ENCODE measurements around the gene PMS2. TPM values are rescaled to one million over a fixed set of nuclear protein-coding genes. Genes with fewer than 3 reads are reported as not detected.
"Not testable (repeated sequence)": the region's sequence is repeated elsewhere in the genome, so short reads cannot be mapped to it uniquely, and the experiment has no call there.

PMS2 gene, protein sequence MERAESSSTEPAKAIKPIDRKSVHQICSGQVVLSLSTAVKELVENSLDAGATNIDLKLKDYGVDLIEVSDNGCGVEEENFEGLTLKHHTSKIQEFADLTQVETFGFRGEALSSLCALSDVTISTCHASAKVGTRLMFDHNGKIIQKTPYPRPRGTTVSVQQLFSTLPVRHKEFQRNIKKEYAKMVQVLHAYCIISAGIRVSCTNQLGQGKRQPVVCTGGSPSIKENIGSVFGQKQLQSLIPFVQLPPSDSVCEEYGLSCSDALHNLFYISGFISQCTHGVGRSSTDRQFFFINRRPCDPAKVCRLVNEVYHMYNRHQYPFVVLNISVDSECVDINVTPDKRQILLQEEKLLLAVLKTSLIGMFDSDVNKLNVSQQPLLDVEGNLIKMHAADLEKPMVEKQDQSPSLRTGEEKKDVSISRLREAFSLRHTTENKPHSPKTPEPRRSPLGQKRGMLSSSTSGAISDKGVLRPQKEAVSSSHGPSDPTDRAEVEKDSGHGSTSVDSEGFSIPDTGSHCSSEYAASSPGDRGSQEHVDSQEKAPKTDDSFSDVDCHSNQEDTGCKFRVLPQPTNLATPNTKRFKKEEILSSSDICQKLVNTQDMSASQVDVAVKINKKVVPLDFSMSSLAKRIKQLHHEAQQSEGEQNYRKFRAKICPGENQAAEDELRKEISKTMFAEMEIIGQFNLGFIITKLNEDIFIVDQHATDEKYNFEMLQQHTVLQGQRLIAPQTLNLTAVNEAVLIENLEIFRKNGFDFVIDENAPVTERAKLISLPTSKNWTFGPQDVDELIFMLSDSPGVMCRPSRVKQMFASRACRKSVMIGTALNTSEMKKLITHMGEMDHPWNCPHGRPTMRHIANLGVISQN
- 10 to 100 TPM in 3 of 6 donors, 1 to 10 TPM in 3; 5.1 to 15.7 (median 9.7) TPM for total RNA-seq

DNA sequence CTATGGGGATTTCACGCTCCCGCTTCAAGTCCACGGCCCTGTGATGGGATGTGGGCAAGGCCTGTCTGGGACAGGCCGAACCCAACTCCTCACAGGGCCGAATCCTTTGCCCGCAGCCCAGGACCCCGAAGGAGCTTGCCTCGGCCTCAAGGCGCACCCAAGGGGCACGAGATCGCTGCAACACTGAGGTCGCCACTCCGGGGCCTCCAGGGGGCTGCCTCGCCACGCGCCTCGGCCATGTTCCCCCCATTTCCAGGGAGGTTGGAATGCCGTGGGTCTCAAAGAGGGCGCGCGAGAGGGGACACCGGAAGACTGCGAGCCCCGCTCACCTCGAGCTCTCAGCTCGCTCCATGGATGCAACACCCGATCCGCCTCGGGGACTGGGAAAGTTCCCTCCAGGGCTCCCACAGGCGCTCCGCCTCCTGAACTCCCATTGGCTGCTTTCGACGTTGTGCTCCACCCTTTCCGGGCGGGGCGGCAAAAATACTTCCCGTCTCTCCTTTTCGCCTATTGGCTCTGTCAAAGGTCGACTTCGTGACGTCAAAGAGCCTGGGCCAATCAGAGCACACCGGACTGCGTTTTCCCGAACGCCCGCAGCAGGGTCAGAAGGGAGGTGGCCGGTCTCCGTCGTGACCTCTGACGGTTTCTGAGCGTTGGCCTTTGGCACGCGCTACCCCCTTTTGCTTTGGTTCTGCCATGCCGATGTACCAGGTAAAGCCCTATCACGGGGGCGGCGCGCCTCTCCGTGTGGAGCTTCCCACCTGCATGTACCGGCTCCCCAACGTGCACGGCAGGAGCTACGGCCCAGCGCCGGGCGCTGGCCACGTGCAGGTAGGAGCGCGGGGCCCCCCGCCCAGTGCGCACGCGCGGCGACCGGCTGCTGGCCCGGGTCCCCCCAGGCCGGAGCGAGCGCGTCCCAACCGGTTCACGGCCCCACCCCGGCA is at the start of gene PMS2, which contains the start of gene AIMP2:
TSS of gene PMS2 (minus strand) at position 382 of the 944 bp plus-strand sequence. CDS start at position 352, 30 bp downstream.
TSS of gene AIMP2 (plus strand) at position 605 of the 944 bp plus-strand sequence. CDS start at position 697, 92 bp downstream.
- DNase-seq = peak; percentile 96 to 97
- WGBS, 2 donors = 0 to 2% methylated on average over 23 to 66 of the region's 84 CpGs
- H3K27me3 ChIP-seq = no peaks in the 10 kb centered on the region
- ATAC-seq (ENCODE audit: low FRiP score in 2 of 2) = peak; percentile 98
- peaks cover 10 to 40% (median 21%) of the 10 kb centered on the region in 4 donors for H3K4me1 ChIP-seq
- TF ChIP-seq, protein P1, sequence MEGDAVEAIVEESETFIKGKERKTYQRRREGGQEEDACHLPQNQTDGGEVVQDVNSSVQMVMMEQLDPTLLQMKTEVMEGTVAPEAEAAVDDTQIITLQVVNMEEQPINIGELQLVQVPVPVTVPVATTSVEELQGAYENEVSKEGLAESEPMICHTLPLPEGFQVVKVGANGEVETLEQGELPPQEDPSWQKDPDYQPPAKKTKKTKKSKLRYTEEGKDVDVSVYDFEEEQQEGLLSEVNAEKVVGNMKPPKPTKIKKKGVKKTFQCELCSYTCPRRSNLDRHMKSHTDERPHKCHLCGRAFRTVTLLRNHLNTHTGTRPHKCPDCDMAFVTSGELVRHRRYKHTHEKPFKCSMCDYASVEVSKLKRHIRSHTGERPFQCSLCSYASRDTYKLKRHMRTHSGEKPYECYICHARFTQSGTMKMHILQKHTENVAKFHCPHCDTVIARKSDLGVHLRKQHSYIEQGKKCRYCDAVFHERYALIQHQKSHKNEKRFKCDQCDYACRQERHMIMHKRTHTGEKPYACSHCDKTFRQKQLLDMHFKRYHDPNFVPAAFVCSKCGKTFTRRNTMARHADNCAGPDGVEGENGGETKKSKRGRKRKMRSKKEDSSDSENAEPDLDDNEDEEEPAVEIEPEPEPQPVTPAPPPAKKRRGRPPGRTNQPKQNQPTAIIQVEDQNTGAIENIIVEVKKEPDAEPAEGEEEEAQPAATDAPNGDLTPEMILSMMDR (IDR thresholded peaks at IDR 0.05) = peak in 2 of 6 experiments; percentile 13 to 28
- peak in 3 of 4 donors; percentile 53 to 85 (median 76) for TF ChIP-seq POLR2A (IDR thresholded peaks at IDR 0.05)
- peak; percentile 64 to 79 for TF ChIP-seq POLR2AphosphoS5 (IDR thresholded peaks at IDR 0.05)
- TF ChIP-seq EP300 (IDR thresholded peaks at IDR 0.05) = peak in 1 of 4 donors; percentile 20
- peak within 1 kb of the TSS; percentile 60 to 81 (median 76) for H3K4me3 ChIP-seq
- H3K36me3 ChIP-seq = peaks cover 0 to 9% (median 0%) of the 10 kb centered on the region in 4 donors
- H3K9me3 ChIP-seq = no peaks in the 10 kb centered on the region
- H3K27ac ChIP-seq = peak within 1 kb of the TSS; percentile 91 to 96 (median 92)

DNA sequence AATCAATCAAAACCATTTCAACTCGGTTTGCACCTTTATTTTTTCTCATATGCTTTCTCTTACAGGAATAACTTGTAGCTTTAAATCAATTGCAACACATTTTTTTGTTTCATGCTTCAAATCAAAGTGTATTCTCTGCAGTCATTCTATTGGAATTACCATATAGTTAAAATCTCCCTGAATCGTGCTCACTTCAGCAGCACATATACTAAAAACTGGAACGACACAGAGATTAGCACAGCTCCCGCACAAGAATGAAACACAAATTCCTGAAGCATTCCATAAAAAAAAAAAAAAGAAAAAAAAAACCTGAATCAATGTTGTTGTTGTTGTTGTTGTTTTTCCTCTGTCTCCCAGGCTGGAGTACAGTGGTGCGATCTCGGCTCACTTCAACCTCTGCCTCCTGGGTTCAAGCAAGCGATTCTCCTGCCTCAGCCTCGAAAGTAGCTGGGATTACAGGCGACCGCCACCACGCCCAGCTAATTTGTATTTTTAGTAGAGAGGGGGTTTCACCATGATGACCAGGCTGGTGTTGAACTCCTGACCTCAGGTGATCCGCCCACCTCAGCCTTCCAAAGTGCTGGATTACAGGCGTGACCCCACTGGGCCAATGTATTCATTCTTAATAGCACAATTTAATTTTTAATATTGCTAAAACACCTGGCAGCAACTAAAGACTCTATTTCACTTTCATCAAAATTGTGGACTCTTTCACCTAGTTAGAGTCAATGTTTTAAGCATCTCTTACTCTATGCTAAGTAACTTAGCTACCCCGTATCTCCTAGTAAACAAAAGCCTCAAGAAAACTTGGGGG is 48.7 kb upstream of the PMS2 start:
- Histone ChIP-seq H3K4me3 (peak overlapping the region in 3 of 4 donors; percentile 77 to 94 (median 77)), H3K36me3 (peaks cover 5 to 20% (median 7%) of the 10 kb centered on the region in 4 donors), H3K9me3 (no peaks in the 10 kb centered on the region), H3K4me1 (peaks cover 14 to 25% (median 20%) of the 10 kb centered on the region in 4 donors), H3K27ac (peak overlapping the region in 3 of 4 donors; percentile 88 to 90 (median 89)), H3K27me3 (no peaks in the 10 kb centered on the region)
- WGBS, 2 donors = 66 to 73% methylated on average over 14 of the region's 14 CpGs
- no peak for TF ChIP-seq EP300 (IDR thresholded peaks at IDR 0.05)
- TF ChIP-seq, protein P1 (IDR thresholded peaks at IDR 0.05) = no peak
- no peak for TF ChIP-seq POLR2AphosphoS5 (IDR thresholded peaks at IDR 0.05)
- no peak for TF ChIP-seq POLR2A (IDR thresholded peaks at IDR 0.05)
- ATAC-seq (ENCODE audit: low FRiP score in 2 of 2) = no peak
- no peak for DNase-seq

DNA sequence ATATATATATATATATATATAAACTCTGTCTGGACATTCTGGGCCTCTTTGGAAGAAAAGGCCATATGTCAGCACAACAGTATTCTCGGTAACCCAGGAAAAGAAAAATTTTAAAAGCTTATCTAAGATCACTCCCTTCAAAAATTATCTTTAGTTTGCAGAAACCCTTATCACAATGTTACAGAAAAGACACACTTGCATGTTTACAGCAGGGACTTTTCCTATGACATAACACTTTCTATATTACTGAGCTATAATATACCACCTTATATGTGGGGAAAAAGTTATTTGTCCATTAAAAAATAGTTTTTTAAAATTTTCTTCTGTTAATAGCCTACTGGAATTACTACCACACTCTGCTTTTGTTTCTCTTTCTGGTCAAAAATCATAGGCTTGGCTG is 47.8 kb upstream of the PMS2 start:
- ATAC-seq (ENCODE audit: low FRiP score in 2 of 2) = no peak
- H3K27ac ChIP-seq = no peak overlapping the region
- no peak overlapping the region for H3K4me3 ChIP-seq
- DNase-seq = no peak
- 42 to 58% methylated on average over 1 of the region's 1 CpG for WGBS, 2 donors
- TF ChIP-seq POLR2AphosphoS5 (IDR thresholded peaks at IDR 0.05) (no peak), EP300 (IDR thresholded peaks at IDR 0.05) (no peak), POLR2A (IDR thresholded peaks at IDR 0.05) (no peak)
- TF ChIP-seq, protein P1 (IDR thresholded peaks at IDR 0.05) = no peak
- peaks cover 5 to 29% (median 7%) of the 10 kb centered on the region in 4 donors for H3K36me3 ChIP-seq
- H3K4me1 ChIP-seq = peaks cover 14 to 25% (median 20%) of the 10 kb centered on the region in 4 donors
- no peaks in the 10 kb centered on the region for H3K27me3 ChIP-seq
- no peaks in the 10 kb centered on the region for H3K9me3 ChIP-seq

DNA sequence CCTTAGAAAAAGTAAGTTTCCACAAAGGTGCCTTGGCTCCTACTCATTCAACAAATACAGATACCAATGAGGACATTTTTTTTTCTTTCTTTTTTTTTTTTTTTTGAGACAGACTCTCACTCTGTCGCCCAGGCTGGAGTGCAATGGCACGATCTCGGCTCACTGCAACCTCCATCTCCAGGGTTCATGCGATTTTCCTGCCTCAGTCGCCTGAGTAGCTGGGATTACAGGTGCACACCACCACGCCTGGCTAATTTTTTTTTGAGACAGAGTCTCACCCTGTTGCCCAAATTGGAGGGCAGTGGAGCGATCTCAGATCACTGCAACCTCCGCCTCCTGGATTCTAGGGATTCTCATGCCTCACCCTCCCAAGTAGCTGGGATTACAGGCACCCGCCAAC is 42.3 kb upstream of the PMS2 start:
- Histone ChIP-seq H3K27ac (peak overlapping the region in 1 of 4 donors; percentile 35), H3K36me3 (peaks cover 21 to 70% (median 37%) of the 10 kb centered on the region in 4 donors)
- not testable (repeated sequence) for ATAC-seq (ENCODE audit: low FRiP score in 2 of 2); H3K4me3 ChIP-seq; DNase-seq; H3K27me3 ChIP-seq; H3K4me1 ChIP-seq; H3K9me3 ChIP-seq
- 91 to 92% methylated on average over 9 of the region's 9 CpGs for WGBS, 2 donors

All from upper lobe of left lung (tissue), 6 donors.